ENCODE results near the gene SOX5. TPM values are rescaled to one million over a fixed set of nuclear protein-coding genes. Genes with fewer than 3 reads are reported as not detected.
"Not testable (repeated sequence)": the region's sequence is repeated elsewhere in the genome, so short reads cannot be mapped to it uniquely, and the experiment has no call there.

The SOX5 gene
- total RNA-seq, 2 donors from 2014 or later: 1.4 TPM; not detected in 1

GRCh38 chr12:23854598-23854997 lies 94.9 kb downstream of the SOX5 start:
- no peak for ATAC-seq
- Mint-ChIP-seq H3K27me3 (no peaks in the 10 kb centered on the region), H3K4me3 (no peak overlapping the region), H3K27ac (no peak overlapping the region), H3K4me1 (no peaks in the 10 kb centered on the region), H3K36me3 (ENCODE audit: low read depth) (no peaks in the 10 kb centered on the region)
- no peaks in the 10 kb centered on the region for H3K9me3 ChIP-seq (ENCODE audit: control insufficient read depth, low read length, poor library complexity, severe bottlenecking)
- no peak for DNase-seq

GRCh38 chr12:23853640-23854039 lies 95.8 kb downstream of the SOX5 start:
- H3K27me3 Mint-ChIP-seq: no peaks in the 10 kb centered on the region
- no peak overlapping the region for H3K27ac Mint-ChIP-seq
- H3K36me3 Mint-ChIP-seq (ENCODE audit: low read depth): no peaks in the 10 kb centered on the region
- ATAC-seq (no peak), DNase-seq (no peak)
- H3K4me3 Mint-ChIP-seq: no peak overlapping the region
- H3K9me3 ChIP-seq (ENCODE audit: control insufficient read depth, low read length, poor library complexity, severe bottlenecking): no peaks in the 10 kb centered on the region
- H3K4me1 Mint-ChIP-seq: no peaks in the 10 kb centered on the region

DNA sequence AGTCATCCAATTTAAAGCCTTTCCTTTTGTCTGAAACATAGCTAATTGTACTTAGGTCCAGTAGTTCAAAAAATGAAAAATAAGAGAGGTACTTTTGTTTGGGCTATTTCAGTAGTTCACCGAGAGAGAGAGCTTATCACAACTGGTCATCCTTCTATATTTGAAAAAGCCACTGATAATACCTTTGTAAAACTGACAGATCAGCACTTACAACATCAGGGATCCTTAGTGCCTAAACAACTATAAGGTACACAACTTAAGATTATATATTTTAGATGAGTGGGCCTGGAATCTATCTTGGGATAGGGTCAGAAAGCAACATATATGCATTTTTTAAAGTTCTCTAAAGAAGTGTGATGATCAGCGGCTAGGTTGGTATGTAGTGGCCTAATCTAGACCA lies 97.9 kb downstream of the SOX5 start:
- no peaks in the 10 kb centered on the region for H3K9me3 ChIP-seq (ENCODE audit: control insufficient read depth, low read length, poor library complexity, severe bottlenecking)
- no peaks in the 10 kb centered on the region for H3K27me3 Mint-ChIP-seq
- no peaks in the 10 kb centered on the region for H3K36me3 Mint-ChIP-seq (ENCODE audit: low read depth)
- no peak overlapping the region for H3K4me3 Mint-ChIP-seq
- no peak for DNase-seq
- H3K27ac Mint-ChIP-seq: no peak overlapping the region
- ATAC-seq: no peak
- H3K4me1 Mint-ChIP-seq: no peaks in the 10 kb centered on the region

DNA sequence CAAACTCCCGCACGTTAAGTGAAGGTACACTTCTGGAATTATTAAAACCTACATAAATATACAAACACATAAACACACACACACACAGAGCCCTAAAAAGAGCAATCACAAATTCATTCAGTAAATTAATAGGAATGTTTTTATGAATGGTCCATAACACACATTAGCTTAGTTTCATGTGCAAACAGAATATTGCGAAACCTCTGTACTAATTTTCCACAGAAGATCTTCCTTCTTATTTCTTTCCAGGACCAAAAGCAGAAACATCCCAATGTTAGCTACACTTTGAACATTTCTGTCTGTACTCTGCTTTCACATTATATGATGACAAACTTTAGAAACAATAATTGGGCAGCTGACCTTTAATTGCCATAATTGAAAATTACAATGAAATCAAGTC lies 101.6 kb downstream of the SOX5 start:
- H3K4me3 Mint-ChIP-seq: no peak overlapping the region
- no peaks in the 10 kb centered on the region for H3K4me1 Mint-ChIP-seq
- no peak overlapping the region for H3K27ac Mint-ChIP-seq
- H3K9me3 ChIP-seq (ENCODE audit: control insufficient read depth, low read length, poor library complexity, severe bottlenecking): no peaks in the 10 kb centered on the region
- ATAC-seq: no peak
- no peak for DNase-seq
- no peaks in the 10 kb centered on the region for H3K36me3 Mint-ChIP-seq (ENCODE audit: low read depth)
- no peaks in the 10 kb centered on the region for H3K27me3 Mint-ChIP-seq

DNA sequence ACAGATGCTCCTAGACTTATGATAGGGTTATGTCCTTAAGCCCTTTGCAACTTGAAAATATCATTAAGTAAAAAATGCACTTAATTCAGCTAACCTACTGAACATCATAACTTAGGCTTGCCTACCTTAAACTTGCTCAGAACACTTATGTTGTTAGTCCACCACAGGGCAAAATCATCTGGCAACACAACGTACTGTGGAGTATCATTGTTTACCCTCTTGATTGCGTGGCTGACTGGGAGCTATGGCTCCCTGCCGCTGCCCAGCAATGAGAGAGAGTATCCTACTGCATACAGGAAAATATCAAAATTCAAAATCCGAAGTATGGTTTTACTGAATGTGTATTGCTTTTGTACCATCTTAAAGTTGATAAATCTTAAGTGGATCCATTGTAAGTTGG lies 105.5 kb downstream of the SOX5 start:
- Mint-ChIP-seq H3K4me1 (no peaks in the 10 kb centered on the region), H3K27ac (no peak overlapping the region), H3K27me3 (no peaks in the 10 kb centered on the region), H3K4me3 (no peak overlapping the region), H3K36me3 (ENCODE audit: low read depth) (no peaks in the 10 kb centered on the region)
- H3K9me3 ChIP-seq (ENCODE audit: control insufficient read depth, low read length, poor library complexity, severe bottlenecking): no peaks in the 10 kb centered on the region
- ATAC-seq (no peak), DNase-seq (no peak)

DNA sequence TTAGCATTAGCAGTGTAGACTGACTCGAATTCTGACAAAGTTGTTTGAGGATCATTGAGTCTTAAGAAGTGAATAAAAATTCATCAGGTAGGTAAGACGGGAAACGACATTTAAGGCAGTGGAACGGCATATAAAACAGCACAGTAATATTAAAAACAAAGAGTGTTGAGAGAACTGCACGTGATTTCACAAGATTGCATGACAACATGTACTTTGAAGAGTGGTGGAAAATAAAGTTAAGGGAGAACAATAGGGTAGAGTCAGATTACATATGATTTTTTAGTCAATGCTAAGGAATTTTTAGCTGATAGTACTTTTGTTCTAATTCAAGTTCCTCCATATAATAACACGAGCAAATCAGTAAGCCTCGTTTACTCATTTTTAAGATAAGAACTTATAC lies 115.4 kb downstream of the SOX5 start:
- Mint-ChIP-seq H3K4me3 (no peak overlapping the region), H3K27me3 (no peaks in the 10 kb centered on the region), H3K36me3 (ENCODE audit: low read depth) (no peaks in the 10 kb centered on the region), H3K27ac (no peak overlapping the region), H3K4me1 (no peaks in the 10 kb centered on the region)
- no peak for ATAC-seq
- H3K9me3 ChIP-seq (ENCODE audit: control insufficient read depth, low read length, poor library complexity, severe bottlenecking): no peaks in the 10 kb centered on the region
- no peak for DNase-seq

GRCh38 chr12:23831739-23832138 lies 117.7 kb downstream of the SOX5 start:
- H3K4me1 Mint-ChIP-seq: no peaks in the 10 kb centered on the region
- H3K36me3 Mint-ChIP-seq (ENCODE audit: low read depth): no peaks in the 10 kb centered on the region
- no peak overlapping the region for H3K4me3 Mint-ChIP-seq
- no peaks in the 10 kb centered on the region for H3K9me3 ChIP-seq (ENCODE audit: control insufficient read depth, low read length, poor library complexity, severe bottlenecking)
- no peak for ATAC-seq
- no peak for DNase-seq
- no peak overlapping the region for H3K27ac Mint-ChIP-seq
- no peaks in the 10 kb centered on the region for H3K27me3 Mint-ChIP-seq

GRCh38 chr12:23830210-23830609 lies 119.3 kb downstream of the SOX5 start:
- ATAC-seq: no peak
- Mint-ChIP-seq H3K4me1 (no peaks in the 10 kb centered on the region), H3K27me3 (no peaks in the 10 kb centered on the region), H3K27ac (no peak overlapping the region), H3K36me3 (ENCODE audit: low read depth) (no peaks in the 10 kb centered on the region), H3K4me3 (no peak overlapping the region)
- DNase-seq: no peak
- no peaks in the 10 kb centered on the region for H3K9me3 ChIP-seq (ENCODE audit: control insufficient read depth, low read length, poor library complexity, severe bottlenecking)

GRCh38 chr12:23827353-23827752 lies 122.1 kb downstream of the SOX5 start:
- no peak for ATAC-seq
- Mint-ChIP-seq H3K4me3 (no peak overlapping the region), H3K27ac (no peak overlapping the region), H3K4me1 (no peaks in the 10 kb centered on the region), H3K27me3 (no peaks in the 10 kb centered on the region), H3K36me3 (ENCODE audit: low read depth) (no peaks in the 10 kb centered on the region)
- no peak for DNase-seq
- no peaks in the 10 kb centered on the region for H3K9me3 ChIP-seq (ENCODE audit: control insufficient read depth, low read length, poor library complexity, severe bottlenecking)

GRCh38 chr12:23825124-23825523 lies 124.3 kb downstream of the SOX5 start:
- not testable (repeated sequence) for H3K27me3 Mint-ChIP-seq; H3K9me3 ChIP-seq (ENCODE audit: control insufficient read depth, low read length, poor library complexity, severe bottlenecking); ATAC-seq; H3K27ac Mint-ChIP-seq; H3K4me3 Mint-ChIP-seq; H3K4me1 Mint-ChIP-seq; H3K36me3 Mint-ChIP-seq (ENCODE audit: low read depth); DNase-seq

- DNase-seq: no peak
Measured at GRCh38 chr12:23824358-23824757, 125.1 kb downstream of the SOX5 start.

GRCh38 chr12:23822883-23823282 lies 126.6 kb downstream of the SOX5 start:
- H3K4me1 Mint-ChIP-seq; DNase-seq; H3K27ac Mint-ChIP-seq; H3K36me3 Mint-ChIP-seq (ENCODE audit: low read depth); H3K27me3 Mint-ChIP-seq; H3K4me3 Mint-ChIP-seq; ATAC-seq; H3K9me3 ChIP-seq (ENCODE audit: control insufficient read depth, low read length, poor library complexity, severe bottlenecking): not testable (repeated sequence)

More at GRCh38 chr12:23824358-23824757, 125.1 kb downstream of the SOX5 start:
- no peaks in the 10 kb centered on the region for H3K36me3 Mint-ChIP-seq (ENCODE audit: low read depth)
- no peaks in the 10 kb centered on the region for H3K27me3 Mint-ChIP-seq
- no peaks in the 10 kb centered on the region for H3K9me3 ChIP-seq (ENCODE audit: control insufficient read depth, low read length, poor library complexity, severe bottlenecking)
- no peaks in the 10 kb centered on the region for H3K4me1 Mint-ChIP-seq
- H3K27ac Mint-ChIP-seq: no peak overlapping the region
- ATAC-seq: no peak
- H3K4me3 Mint-ChIP-seq: no peak overlapping the region

DNA sequence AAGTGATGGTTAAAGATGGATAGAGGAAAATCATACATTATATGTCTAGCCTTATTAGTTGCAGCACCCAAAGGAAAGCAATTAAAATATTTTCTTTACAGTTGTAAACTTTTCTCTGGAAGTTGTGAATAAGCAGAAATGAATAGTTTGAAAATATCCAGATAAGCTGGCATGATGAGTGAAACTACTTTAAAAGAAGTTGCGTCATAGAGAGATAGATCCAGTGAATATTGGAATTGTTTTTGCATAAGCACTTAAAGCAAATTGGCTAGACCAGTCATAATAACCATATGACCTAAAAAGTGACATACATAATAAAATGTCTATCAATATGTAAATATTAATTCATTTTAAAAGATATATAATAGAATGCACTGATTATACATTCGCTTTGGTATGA lies 132.1 kb downstream of the SOX5 start:
- DNase-seq (no peak), ATAC-seq (no peak)
- Mint-ChIP-seq H3K4me1 (no peaks in the 10 kb centered on the region), H3K27ac (no peak overlapping the region), H3K27me3 (no peaks in the 10 kb centered on the region), H3K36me3 (ENCODE audit: low read depth) (no peaks in the 10 kb centered on the region), H3K4me3 (no peak overlapping the region)
- H3K9me3 ChIP-seq (ENCODE audit: control insufficient read depth, low read length, poor library complexity, severe bottlenecking): no peaks in the 10 kb centered on the region

DNA sequence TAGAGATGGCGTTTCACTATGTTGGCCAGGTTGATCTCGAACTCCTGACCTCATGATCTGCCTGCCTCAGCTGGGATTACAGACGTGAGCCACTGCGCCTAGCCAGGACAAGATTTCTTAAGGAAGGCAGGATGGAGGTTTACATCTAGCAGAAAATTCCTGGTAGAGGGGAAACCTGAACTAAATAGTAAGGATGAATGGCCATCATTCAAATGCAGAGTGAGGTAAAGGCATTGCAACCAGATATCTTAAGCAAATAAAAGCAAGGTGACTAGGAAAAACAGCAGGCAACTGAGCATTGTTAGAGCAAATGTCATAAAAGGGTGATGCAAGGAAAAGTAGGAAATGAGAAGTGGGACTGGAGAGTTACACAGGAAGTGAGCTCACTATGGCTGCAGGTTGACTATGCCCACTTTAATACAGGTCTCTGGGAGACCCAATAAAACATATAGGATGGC lies 133.0 kb downstream of the SOX5 start:
- Mint-ChIP-seq H3K27ac (no peak overlapping the region), H3K36me3 (ENCODE audit: low read depth) (no peaks in the 10 kb centered on the region), H3K4me3 (no peak overlapping the region), H3K4me1 (no peaks in the 10 kb centered on the region), H3K27me3 (no peaks in the 10 kb centered on the region)
- no peak for ATAC-seq
- DNase-seq: no peak
- no peaks in the 10 kb centered on the region for H3K9me3 ChIP-seq (ENCODE audit: control insufficient read depth, low read length, poor library complexity, severe bottlenecking)

DNA sequence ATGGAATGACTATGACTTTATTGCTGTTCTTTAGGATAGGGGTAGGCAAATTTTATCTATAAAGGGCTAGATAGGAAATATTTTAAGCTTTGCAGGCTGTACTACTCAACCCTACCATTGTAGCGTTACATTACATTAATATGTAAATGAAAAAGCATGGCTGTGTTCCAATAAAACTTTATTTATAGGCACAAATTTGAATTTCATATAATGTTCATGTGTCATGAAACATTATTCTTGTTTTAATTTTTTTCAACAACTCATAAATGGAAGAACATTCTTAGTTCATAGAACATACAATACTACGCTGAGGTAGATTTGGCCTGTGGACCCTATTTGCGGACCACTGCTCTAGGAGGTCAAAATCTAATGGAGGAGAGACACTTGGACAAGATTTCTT lies 133.7 kb downstream of the SOX5 start:
- no peaks in the 10 kb centered on the region for H3K36me3 Mint-ChIP-seq (ENCODE audit: low read depth)

More for the DNA sequence above, 133.7 kb downstream of the SOX5 start:
- Mint-ChIP-seq H3K4me1 (no peaks in the 10 kb centered on the region), H3K27me3 (no peaks in the 10 kb centered on the region), H3K27ac (no peak overlapping the region), H3K4me3 (no peak overlapping the region)
- DNase-seq (no peak), ATAC-seq (no peak)
- no peaks in the 10 kb centered on the region for H3K9me3 ChIP-seq (ENCODE audit: control insufficient read depth, low read length, poor library complexity, severe bottlenecking)

Data from T-helper 17 cell (primary cell).